H1 (cell line): ENCODE results near the gene GNAQ. TPM values are rescaled to one million over a fixed set of nuclear protein-coding genes. Genes with fewer than 3 reads are reported as not detected.

Experiments
- CTCF ChIA-PET: fragments of 300-600 bp; sonication (Branson Sonifier 250); formaldehyde crosslinking; loops from one replicate; lab custom pipeline; 2021; ENCODE audit not compliant: partially characterized antibody; lab: Charles Lee
- POLR2A ChIA-PET: fragments of 300-600 bp; sonication (Branson Sonifier 250); formaldehyde crosslinking; loops from one replicate; lab custom pipeline; 2021; ENCODE audit warnings: inconsistent platforms; ENCODE audit not compliant: partially characterized antibody; lab: Charles Lee
- DNase-seq, 2 experiments: peaks; one replicate each; pipeline versions ENCODE4 v3.0.0 to v3.0.0-alpha.2; 2010 to 2022; ENCODE audit warnings: low spot score in 2 of 2, low read depth in 1 of 2, mixed read lengths in 1 of 2
- FAIRE-seq: peaks from 2 replicates; lab custom pipeline; 2011; peaks lifted over from hg19 to GRCh38; lab: Jason Lieb, UNC
- H2AFZ ChIP-seq: 2 replicates; pipeline ENCODE4 v1.8.1; 2012; ENCODE audit warnings: low read length, inconsistent platforms
- H2AK5ac ChIP-seq: 2 replicates; pipeline ENCODE4 v1.6.1; 2013; ENCODE audit warnings: low read depth, low read length
- H2BK120ac ChIP-seq: replicated peaks from 2 replicates; pipeline ENCODE3; 2013; ENCODE audit warnings: low read depth, low read length, inconsistent platforms
- H2BK12ac ChIP-seq: 2 replicates; pipeline ENCODE4 v1.6.1; 2013; ENCODE audit warnings: low read depth, low read length
- H2BK15ac ChIP-seq: 2 replicates; pipeline ENCODE4 v1.6.1; 2013; ENCODE audit warnings: low read length
- H2BK20ac ChIP-seq: 2 replicates; pipeline ENCODE4 v1.6.1; 2013; ENCODE audit warnings: low read length
- H2BK5ac ChIP-seq: 2 replicates; pipeline ENCODE4 v1.6.1; 2013; ENCODE audit warnings: low read depth, low read length
- H3K14ac ChIP-seq: 2 replicates; pipeline ENCODE4 v1.6.1; 2013; ENCODE audit warnings: inconsistent platforms; ENCODE audit not compliant: insufficient read length
- H3K18ac ChIP-seq: 2 replicates; pipeline ENCODE4 v1.6.1; 2013; ENCODE audit warnings: low read length; ENCODE audit errors: extremely low read depth
- H3K23ac ChIP-seq: 2 replicates; pipeline ENCODE4 v1.6.1; 2013; ENCODE audit warnings: inconsistent platforms; ENCODE audit not compliant: insufficient read length
- H3K23me2 ChIP-seq: 2 replicates; pipeline ENCODE4 v1.6.1; 2013; ENCODE audit warnings: low read depth, low read length
- H3K27ac ChIP-seq: 2 replicates; pipeline ENCODE4 v1.6.1; 2011; ENCODE audit warnings: low read depth, low read length, inconsistent platforms
- H3K27me3 ChIP-seq, 4 experiments: replicated peaks in 1 of 4; 1 replicate in 1 of 4; 2 replicates in 3 of 4; pipeline versions ENCODE4 v1.6.1 to v1.8.1; 2011 to 2013; ENCODE audit warnings: low read length in 3 of 4, mild to moderate bottlenecking in 3 of 4, inconsistent platforms in 2 of 4, mixed read lengths in 2 of 4, moderate library complexity in 1 of 4; ENCODE audit not compliant: control insufficient read depth in 3 of 4, insufficient read depth in 3 of 4; ENCODE audit errors: extremely low read depth in 1 of 4
- H3K36me3 ChIP-seq, 4 experiments: 2 replicates each; pipeline versions ENCODE4 v1.6.1 to v1.8.1; 2011 to 2013; ENCODE audit warnings: mild to moderate bottlenecking in 4 of 4, low read length in 3 of 4, moderate library complexity in 2 of 4, control low read depth in 1 of 4, inconsistent platforms in 1 of 4; ENCODE audit not compliant: insufficient read depth in 4 of 4, control insufficient read depth in 2 of 4
- H3K4ac ChIP-seq: replicated peaks from 2 replicates; pipeline ENCODE3; 2013; ENCODE audit warnings: low read length, low read depth, mixed read lengths, inconsistent platforms; ENCODE audit not compliant: insufficient read length
- H3K4me1 ChIP-seq, 4 experiments: replicated peaks in 1 of 4; 1 replicate in 1 of 4; 2 replicates in 3 of 4; pipeline versions ENCODE4 v1.6.1 to v1.8.1; 2011 to 2013; ENCODE audit warnings: low read length in 3 of 4, inconsistent platforms in 2 of 4, mixed read lengths in 1 of 4; ENCODE audit not compliant: insufficient read depth in 4 of 4, control insufficient read depth in 3 of 4
- H3K4me2 ChIP-seq, 2 experiments: 2 replicates each; pipeline versions ENCODE4 v1.6.1 to v1.8.1; 2011 to 2013; ENCODE audit warnings: low read depth in 2 of 2, low read length in 2 of 2, control low read depth in 1 of 2, inconsistent platforms in 1 of 2, mild to moderate bottlenecking in 1 of 2; ENCODE audit not compliant: insufficient read depth in 1 of 2
- H3K4me3 ChIP-seq, 4 experiments: fragments of 200-600, 300-600 bp in 1 of 4; sonication (generic), shearing (Covaris generic), sonication (Bioruptor Twin) in 1 of 4; 2 replicates each; pipeline versions ENCODE4 v1.5.1 to v1.8.1; 2011 to 2016; ENCODE audit warnings: low read length in 4 of 4, low read depth in 3 of 4, control low read depth in 2 of 4, inconsistent platforms in 2 of 4, mild to moderate bottlenecking in 2 of 4, mixed read lengths in 1 of 4, moderate library complexity in 1 of 4; ENCODE audit not compliant: insufficient read depth in 2 of 4; ENCODE audit errors: extremely low read depth in 1 of 4
- H3K56ac ChIP-seq: replicated peaks from 2 replicates; pipeline ENCODE3; 2013; ENCODE audit warnings: low read depth, mild to moderate bottlenecking, mixed read lengths, low read length, inconsistent platforms; ENCODE audit not compliant: insufficient read length
- H3K79me1 ChIP-seq: 2 replicates; pipeline ENCODE4 v1.6.1; 2013; ENCODE audit warnings: low read depth, low read length, control low read depth
- H3K79me2 ChIP-seq, 2 experiments: 2 replicates each; pipeline versions ENCODE4 v1.6.1 to v1.8.1; 2012 to 2013; ENCODE audit warnings: low read length in 2 of 2, mild to moderate bottlenecking in 2 of 2, inconsistent platforms in 1 of 2; ENCODE audit not compliant: insufficient read depth in 2 of 2, control insufficient read depth in 1 of 2
- H3K9ac ChIP-seq, 4 experiments: replicated peaks in 1 of 4; 1 replicate in 1 of 4; 2 replicates in 3 of 4; pipeline versions ENCODE4 v1.6.1 to v1.8.1; 2011 to 2013; ENCODE audit warnings: low read depth in 3 of 4, low read length in 3 of 4, control low read depth in 2 of 4, mild to moderate bottlenecking in 2 of 4, moderate library complexity in 2 of 4, inconsistent platforms in 1 of 4; ENCODE audit errors: extremely low read depth in 1 of 4
- H3K9me3 ChIP-seq, 2 experiments: 2 replicates each; pipeline versions ENCODE4 v1.6.1 to v1.8.1; 2012 to 2013; ENCODE audit warnings: mild to moderate bottlenecking in 2 of 2, moderate library complexity in 2 of 2, control low read depth in 1 of 2, inconsistent platforms in 1 of 2, low read depth in 1 of 2, low read length in 1 of 2, mixed read lengths in 1 of 2; ENCODE audit not compliant: insufficient read depth in 2 of 2
- H4K20me1 ChIP-seq, 2 experiments: replicated peaks in 1 of 2; 2 replicates each; pipeline versions ENCODE3 to v1.8.1; 2011 to 2013; ENCODE audit warnings: inconsistent platforms in 2 of 2, low read length in 2 of 2, mild to moderate bottlenecking in 1 of 2; ENCODE audit not compliant: insufficient read depth in 2 of 2, control insufficient read depth in 1 of 2
- H4K5ac ChIP-seq: 2 replicates; pipeline ENCODE4 v1.6.1; 2013; ENCODE audit warnings: low read length, low read depth, mixed read lengths, inconsistent platforms; ENCODE audit not compliant: insufficient read length
- H4K8ac ChIP-seq: 2 replicates; pipeline ENCODE4 v1.8.0; 2013; ENCODE audit warnings: mild to moderate bottlenecking, moderate library complexity, low read length, inconsistent platforms; ENCODE audit not compliant: insufficient read depth; ENCODE audit errors: extremely low read depth
- H4K91ac ChIP-seq: replicated peaks from 2 replicates; pipeline ENCODE3; 2013; ENCODE audit warnings: low read length, mixed read lengths, inconsistent platforms; ENCODE audit not compliant: insufficient read length
- CEBPB ChIP-seq: IDR thresholded peaks from 2 replicates; pipeline ENCODE4 v1.6.1; 2012; ENCODE audit warnings: low read depth, low read length
- EZH2 ChIP-seq: fragments of 200-600 bp; sonication (generic); IDR thresholded peaks from 2 replicates; pipeline ENCODE4 v1.7.1; 2012; ENCODE audit warnings: low read depth, mild to moderate bottlenecking, moderate library complexity, low read length, inconsistent platforms; ENCODE audit not compliant: severe bottlenecking
- POU5F1 ChIP-seq: IDR thresholded peaks from 2 replicates; pipeline ENCODE4 v1.6.1; 2011; ENCODE audit warnings: low read depth, mild to moderate bottlenecking, low read length, moderate library complexity
- TCF12 ChIP-seq: IDR thresholded peaks from 2 replicates; pipeline ENCODE4 v1.6.1; 2011; ENCODE audit warnings: low read depth, mild to moderate bottlenecking, low read length
- WGBS, 2 experiments: shearing (Covaris generic) in 1 of 2; methylation state at CpG; one replicate each; pipeline versions ENCODE4 v1.1.6 to v1.1.7; 2013 to 2015; ENCODE audit warnings: low lambda C conversion rate in 2 of 2, mixed read lengths in 2 of 2, inconsistent platforms in 1 of 2, low coverage in 1 of 2, missing lambda C conversion rate in 1 of 2; ENCODE audit not compliant: insufficient replicate concordance in 2 of 2, insufficient coverage in 1 of 2, insufficient read length in 1 of 2; ENCODE audit errors: extremely low coverage in 1 of 2, missing lambda C conversion rate in 1 of 2; 5-methylcytosine and 5-hydroxymethylcytosine counted together
- polyA plus RNA-seq, 7 experiments: library from polyadenylated mRNA; depleted of rRNA in 3 of 7; stranded (reverse) in 5 of 7; unstranded in 2 of 7; fragments of >200 nt in 5 of 7; fragments of 200-250 nt in 2 of 7; gene quantifications; 1 replicate in 5 of 7; 2 replicates in 1 of 7; 4 replicates in 1 of 7; pipeline versions ENCODE4 v1.2.1 to v1.2.3, GENCODE V29; 2011 to 2013; ENCODE audit warnings: missing spikeins in 2 of 7, mixed read lengths in 2 of 7
- total RNA-seq: library from RNA; stranded (reverse); fragmentation: NEBNext Ultra II Directional; extraction: Animal tissue kit (Norgen Biotek cat#: 25700); gene quantifications from 2 replicates; pipeline ENCODE4 v1.2.1, GENCODE V29; 2021

GNAQ gene
- total and polyA plus RNA-seq, 2 of the 8 experiments (the other 6 are each of a cell fraction or from before 2014, with no cell fraction given): 22.8 to 63.8 TPM

- H3K14ac ChIP-seq: no peak overlapping the region
- no peaks in the 10 kb centered on the region for H3K36me3 ChIP-seq
- ChIA-PET CTCF (no interaction called here), POLR2A (no interaction called here)
- H3K4ac ChIP-seq: no peak overlapping the region
- no peak overlapping the region for H3K27ac ChIP-seq
- no peak overlapping the region for H3K9ac ChIP-seq
- no peak for DNase-seq
- H2BK5ac ChIP-seq: no peak overlapping the region
- no peak overlapping the region for H3K18ac ChIP-seq
- H3K23me2 ChIP-seq: no peaks in the 10 kb centered on the region
- H4K8ac ChIP-seq: no peak overlapping the region
- H3K23ac ChIP-seq: no peak overlapping the region
- no peaks in the 10 kb centered on the region for H4K20me1 ChIP-seq
- H3K79me2 ChIP-seq: no peaks in the 10 kb centered on the region
- TF ChIP-seq POU5F1 (no peak), EZH2 (no peak), TCF12 (no peak), CEBPB (no peak)
- no peak overlapping the region for H2BK12ac ChIP-seq
- no peak overlapping the region for H2BK20ac ChIP-seq
- WGBS, 2 experiments: 77% methylated on average over 2 of the region's 2 CpGs; no CpG with 5 or more reads in 1 of the 2 experiments
- peaks cover 3 to 4% of the 10 kb centered on the region in 2 experiments; a peak in 3 of 4 replicates for H3K9me3 ChIP-seq
- no peak overlapping the region for H3K4me2 ChIP-seq
- H3K4me3 ChIP-seq: no peak overlapping the region
- H3K56ac ChIP-seq: no peak overlapping the region
- no peak for FAIRE-seq
- no peak overlapping the region for H2AK5ac ChIP-seq
- H4K5ac ChIP-seq: no peak overlapping the region
- no peak overlapping the region for H2BK120ac ChIP-seq
- H4K91ac ChIP-seq: no peak overlapping the region
- H2AFZ ChIP-seq: no peak overlapping the region
- H3K79me1 ChIP-seq: no peaks in the 10 kb centered on the region
- H3K4me1 ChIP-seq: peaks cover 0 to 4% (median 3%) of the 10 kb centered on the region in 4 experiments; a peak in 3 of 7 replicates
- H3K27me3 ChIP-seq: no peaks in the 10 kb centered on the region
- no peak overlapping the region for H2BK15ac ChIP-seq
Measured at GRCh38 chr9:77710316-77710715, 321.3 kb downstream of the GNAQ start.
